ENCODE measurements around the gene PRODH.
"Not testable (repeated sequence)": the region's sequence is repeated elsewhere in the genome, so short reads cannot be mapped to it uniquely, and the experiment has no call there.

Gene PRODH

DNA sequence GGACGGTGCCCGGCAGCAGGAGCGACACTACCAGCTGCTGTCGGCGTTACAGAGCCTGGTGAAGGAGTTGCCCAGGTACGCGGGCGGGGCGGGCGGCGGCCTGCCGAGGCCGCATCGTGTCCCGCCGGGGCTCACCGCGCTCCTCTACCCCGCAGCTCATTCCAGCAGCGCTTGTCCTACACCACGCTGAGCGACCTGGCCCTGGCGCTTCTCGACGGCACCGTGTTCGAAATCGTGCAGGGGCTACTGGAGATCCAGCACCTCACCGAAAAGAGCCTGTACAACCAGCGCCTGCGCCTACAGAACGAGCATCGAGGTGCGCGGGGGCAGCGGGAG lies 29.7 kb downstream of the PRODH start:
- not testable (repeated sequence) for DNase-seq (ENCODE audit: low spot score)

DNA sequence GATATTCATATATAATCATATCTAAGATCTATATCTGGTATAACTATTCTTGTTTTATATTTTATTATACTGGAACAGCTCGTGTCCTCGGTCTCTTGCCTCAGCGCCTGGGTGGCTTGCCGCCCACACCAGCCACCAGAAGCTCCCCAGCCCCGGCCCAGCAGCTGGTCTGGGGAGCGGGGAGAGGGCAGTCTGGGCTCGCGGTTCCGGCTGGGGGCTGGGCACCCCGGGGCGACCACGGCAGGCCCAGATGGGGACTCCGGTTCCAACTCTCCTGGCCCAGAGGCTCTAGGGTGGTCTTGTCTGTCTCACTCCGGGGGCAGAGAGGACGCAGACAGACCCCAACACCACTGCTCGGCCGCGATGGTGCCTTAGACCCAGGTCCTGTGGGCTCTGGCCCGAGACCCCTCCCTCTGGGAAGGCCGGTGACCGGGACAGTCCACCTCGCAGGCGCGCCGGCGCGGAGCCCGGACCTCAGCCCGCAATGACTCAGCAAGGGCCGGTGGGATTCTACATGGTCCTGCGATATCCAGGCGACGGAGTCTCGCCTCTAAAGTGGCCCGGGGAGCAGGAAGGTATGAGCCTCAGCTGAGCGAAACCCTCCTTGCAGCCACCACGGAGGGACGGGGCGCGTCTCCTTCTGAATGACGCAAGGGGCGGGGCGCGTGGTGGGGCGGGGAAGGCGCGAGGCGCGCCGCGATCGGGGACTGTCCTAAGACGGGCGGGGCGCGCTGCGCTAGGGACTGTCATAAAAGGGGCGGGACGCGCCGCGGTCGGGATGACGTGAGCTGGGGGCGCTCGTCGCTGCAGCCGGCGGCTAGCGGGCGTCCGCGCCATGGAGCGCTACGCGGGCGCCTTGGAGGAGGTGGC lies 30.3 kb downstream of the PRODH start, which contains the start of gene DGCR6:
Gene DGCR6 (plus strand): TSS at position 781 of the 870 bp plus-strand sequence. CDS start 55 bp downstream, at position 836.
- no peak for DNase-seq (ENCODE audit: low spot score)

DNA sequence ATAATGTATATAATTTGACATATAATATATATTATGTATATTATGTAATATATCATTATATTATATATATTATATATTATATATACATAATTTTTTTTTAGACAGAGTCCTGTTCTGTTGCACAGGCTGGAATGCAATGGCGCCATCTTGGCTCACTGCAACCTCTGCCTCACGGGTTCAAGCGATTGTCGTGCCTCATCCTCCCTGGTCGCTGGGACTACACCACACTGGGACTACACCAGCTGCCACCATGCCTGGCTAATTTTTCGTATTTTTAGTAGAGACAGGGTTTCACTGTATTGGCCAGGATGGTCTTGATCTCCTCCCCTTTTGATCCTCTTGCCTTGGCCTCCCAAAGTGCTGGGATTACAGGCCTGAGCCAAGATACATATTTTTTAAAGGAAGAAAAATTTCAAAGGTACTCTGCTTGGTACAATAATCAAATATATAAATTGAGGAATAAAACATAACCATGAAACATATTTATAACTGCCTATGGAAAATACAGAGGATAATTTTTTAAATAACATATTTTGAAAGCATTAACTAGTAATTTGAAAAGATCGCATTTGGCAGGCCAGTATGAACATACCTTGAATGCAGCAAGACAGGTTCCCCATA lies 39.9 kb downstream of the PRODH start:
- DNase-seq (ENCODE audit: low spot score) = not testable (repeated sequence)

DNA sequence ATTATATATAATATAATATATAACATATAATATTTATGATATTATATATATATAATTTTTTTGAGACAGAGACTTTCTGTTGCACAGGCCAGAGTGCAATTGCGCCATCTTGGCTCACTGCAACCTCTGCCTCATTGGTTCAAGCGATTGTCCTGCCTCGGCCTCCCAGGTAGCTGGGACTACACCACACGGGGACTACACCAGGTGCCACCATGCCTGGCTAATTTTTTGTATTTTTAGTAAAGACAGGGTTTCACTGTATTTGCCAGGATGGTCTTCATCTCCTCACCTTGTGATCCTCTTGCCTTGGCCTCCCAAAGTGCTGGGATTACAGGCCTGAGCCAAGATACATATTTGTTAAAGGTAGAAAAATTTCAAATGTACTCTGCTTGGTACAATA lies 42.3 kb downstream of the PRODH start:
- DNase-seq (ENCODE audit: low spot score) = not testable (repeated sequence)

DNA sequence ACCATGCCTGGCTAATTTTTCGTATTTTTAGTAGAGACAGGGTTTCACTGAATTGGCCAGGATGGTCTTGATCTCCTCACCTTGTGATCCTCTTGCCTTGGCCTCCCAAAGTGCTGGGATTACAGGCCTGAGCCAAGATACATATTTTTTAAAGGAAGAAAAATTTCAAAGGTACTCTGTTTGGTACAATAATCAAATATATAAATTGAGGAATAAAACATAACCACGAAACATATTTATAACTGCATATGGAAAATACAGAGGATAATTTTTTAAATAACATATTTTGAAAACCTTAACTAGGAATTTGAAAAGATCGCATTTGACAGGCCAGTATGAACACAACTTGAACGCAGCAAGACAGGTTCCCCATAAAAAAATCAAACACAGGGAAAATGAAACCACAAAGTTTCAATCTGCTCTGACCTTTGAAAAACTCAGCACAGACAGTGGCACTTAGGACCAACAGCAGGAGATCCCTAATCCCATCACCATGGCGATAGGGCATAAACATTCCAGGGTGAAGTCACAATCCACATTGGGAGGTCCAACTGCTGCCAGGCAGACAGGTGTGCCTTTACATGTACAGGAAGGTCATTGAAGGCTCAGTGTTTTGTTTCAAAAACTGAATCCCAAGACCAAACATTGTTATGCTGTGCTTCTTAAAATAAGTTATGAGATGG lies 45.4 kb downstream of the PRODH start:
- not testable (repeated sequence) for DNase-seq (ENCODE audit: low spot score)

DNA sequence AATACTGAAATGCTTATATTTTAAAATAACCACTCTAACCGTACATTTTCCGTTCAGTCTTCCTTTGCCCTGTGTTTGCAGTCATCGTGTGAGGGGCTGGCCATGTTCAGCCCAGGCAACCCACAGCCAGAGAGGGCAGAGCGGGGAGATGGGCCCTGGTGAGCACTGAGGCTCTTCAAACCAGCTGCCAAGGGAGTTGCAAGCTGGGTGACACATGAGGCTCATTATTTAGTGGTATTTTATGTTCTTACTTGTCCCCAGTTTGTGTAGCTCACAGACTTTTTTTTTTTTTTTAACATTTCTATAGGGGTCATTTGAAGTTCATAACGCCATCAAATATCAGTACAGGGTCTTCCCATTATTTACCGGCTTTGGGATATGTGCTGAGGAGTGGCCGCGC lies 48.0 kb downstream of the PRODH start:
- no peak for DNase-seq (ENCODE audit: low spot score)

DNA sequence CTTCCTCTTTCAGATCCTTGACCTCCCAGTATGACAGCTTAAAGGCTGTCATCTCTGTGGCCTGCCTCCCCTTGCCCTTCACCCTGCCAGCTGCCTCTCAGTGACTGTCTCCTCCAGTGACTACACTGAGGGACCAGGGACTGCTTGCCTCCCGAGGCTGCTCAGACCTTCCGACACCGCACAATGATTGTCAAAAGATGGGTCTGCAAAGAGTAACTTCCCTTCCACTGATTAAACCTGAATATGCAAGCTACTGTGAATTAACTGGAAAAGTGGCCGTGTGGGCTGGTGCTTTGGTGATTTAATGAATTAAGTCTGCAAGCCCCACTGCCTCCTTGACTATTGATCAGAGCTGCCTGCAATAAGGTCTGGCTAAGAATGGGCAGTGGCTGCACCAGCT lies 51.6 kb downstream of the PRODH start:
- DNase-seq (ENCODE audit: low spot score) = peak; percentile 3

DNA sequence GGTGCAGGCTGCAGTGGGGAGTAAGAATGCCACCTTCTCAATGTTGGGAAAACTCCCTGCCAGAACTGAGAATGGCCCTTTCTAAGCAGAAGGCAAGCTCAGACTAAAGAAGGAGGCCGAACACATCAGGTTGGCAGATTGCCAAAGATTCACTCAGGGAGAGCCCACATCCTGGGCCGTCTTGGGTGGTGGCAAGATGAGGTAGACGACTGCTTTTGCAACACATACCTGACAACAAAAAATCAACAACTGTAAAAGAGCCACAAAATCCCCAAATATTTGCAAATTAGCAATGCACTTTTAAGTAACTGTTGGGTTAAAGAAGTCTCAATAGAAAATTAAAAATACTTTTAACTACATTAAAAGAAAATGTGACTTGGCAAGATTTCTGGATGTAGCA lies 54.8 kb downstream of the PRODH start:
- DNase-seq (ENCODE audit: low spot score) = peak; percentile 0
